Measurements from ENCODE around the gene KRT85.

KRT85 gene

DNA sequence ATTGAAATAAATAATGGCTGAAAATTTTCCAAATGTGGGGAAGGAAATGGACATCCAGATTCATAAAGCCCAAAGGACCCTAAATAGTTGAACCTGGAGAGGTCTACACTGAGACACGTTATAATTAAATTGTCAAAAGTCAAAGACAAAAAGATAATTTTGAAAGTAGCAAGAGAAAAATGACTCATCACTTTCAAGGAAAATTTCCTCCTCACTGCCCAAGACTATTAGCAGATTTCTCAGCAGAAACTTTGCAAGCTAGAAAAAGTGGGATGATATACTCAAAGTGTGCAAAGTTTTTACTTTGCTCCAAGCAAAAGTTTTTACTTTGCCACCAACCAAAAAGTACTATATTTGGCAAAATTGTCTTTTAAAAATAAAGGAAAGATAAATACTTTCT is 30.2 kb downstream of the KRT85 start:
- no peak for DNase-seq (ENCODE audit: extremely low read depth, insufficient read length)

DNA sequence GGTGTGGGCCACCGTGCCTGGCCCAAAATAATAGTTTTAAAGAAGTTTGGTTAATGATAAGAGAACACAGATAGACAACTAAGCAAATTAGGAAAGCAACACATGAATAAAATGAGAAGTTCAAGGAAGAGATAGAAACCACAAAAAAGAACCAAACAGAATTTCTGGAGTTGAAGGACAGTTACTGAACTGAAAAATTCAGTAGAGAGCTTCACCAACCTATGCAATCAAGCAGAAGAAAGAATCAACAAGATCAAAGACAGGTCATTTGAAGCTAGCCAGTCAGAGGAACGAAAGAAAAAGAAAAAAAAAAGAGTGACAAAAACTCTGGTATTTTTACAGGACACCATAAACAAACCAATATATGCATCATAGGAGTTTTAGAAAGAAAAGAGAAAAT is 30.6 kb downstream of the KRT85 start:
- no peaks in the 10 kb centered on the region; the same call in 1 of the 2 replicates for H3K27me3 ChIP-seq (replicated peaks; ENCODE audit: control insufficient read depth, insufficient read depth, low read length)
- no peak for DNase-seq (ENCODE audit: extremely low read depth, insufficient read length)
- no peaks in the 10 kb centered on the region for H3K36me3 ChIP-seq (ENCODE audit: control insufficient read depth, insufficient read depth, low read length)
- TF ChIP-seq, protein P1, sequence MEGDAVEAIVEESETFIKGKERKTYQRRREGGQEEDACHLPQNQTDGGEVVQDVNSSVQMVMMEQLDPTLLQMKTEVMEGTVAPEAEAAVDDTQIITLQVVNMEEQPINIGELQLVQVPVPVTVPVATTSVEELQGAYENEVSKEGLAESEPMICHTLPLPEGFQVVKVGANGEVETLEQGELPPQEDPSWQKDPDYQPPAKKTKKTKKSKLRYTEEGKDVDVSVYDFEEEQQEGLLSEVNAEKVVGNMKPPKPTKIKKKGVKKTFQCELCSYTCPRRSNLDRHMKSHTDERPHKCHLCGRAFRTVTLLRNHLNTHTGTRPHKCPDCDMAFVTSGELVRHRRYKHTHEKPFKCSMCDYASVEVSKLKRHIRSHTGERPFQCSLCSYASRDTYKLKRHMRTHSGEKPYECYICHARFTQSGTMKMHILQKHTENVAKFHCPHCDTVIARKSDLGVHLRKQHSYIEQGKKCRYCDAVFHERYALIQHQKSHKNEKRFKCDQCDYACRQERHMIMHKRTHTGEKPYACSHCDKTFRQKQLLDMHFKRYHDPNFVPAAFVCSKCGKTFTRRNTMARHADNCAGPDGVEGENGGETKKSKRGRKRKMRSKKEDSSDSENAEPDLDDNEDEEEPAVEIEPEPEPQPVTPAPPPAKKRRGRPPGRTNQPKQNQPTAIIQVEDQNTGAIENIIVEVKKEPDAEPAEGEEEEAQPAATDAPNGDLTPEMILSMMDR (IDR thresholded peaks at IDR 0.05; ENCODE audit: insufficient read depth, low read length, poor library complexity, severe bottlenecking) = no peak
- H3K4me3 ChIP-seq (replicated peaks; ENCODE audit: low read depth, low read length) = no peak overlapping the region

More for the DNA sequence above, 30.2 kb downstream of the KRT85 start:
- TF ChIP-seq, protein P1 (IDR thresholded peaks at IDR 0.05; ENCODE audit: insufficient read depth, low read length, poor library complexity, severe bottlenecking) = no peak
- Histone ChIP-seq H3K27me3 (replicated peaks; ENCODE audit: control insufficient read depth, insufficient read depth, low read length) (no peaks in the 10 kb centered on the region; the same call in 1 of the 2 replicates), H3K36me3 (ENCODE audit: control insufficient read depth, insufficient read depth, low read length) (no peaks in the 10 kb centered on the region), H3K4me3 (replicated peaks; ENCODE audit: low read depth, low read length) (no peak overlapping the region)

DNA sequence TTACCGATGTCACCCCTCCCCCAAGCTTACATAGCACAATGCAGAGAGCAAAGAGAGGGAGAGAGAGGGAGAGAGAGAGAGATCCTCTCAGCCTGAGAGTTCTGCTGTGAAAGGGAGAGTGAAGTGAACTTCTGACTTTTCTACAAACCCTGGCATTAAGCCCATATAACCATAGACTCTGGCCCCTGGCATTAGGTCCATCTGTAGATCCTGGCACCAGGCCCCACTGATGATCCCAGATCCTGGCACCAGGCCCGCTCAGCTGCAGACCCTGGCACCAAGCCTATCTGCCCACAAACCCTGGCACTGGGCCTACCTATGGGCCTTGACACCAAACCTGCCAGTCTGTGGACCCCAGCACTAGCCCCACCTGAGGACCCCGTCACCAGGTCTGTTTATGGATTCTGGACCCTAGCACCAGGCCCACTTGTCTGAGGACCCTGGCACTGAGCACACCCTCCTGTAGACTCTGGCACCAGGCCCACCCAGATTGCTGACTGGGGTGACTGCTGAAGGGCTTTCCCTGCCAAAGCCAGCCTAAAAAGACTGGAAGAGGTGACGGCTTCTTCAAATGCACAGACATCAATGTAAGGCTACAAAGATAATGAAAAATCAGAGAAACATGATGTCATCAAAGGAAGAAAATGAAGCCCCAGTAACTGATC is 31.6 kb downstream of the KRT85 start:
- Histone ChIP-seq H3K36me3 (ENCODE audit: control insufficient read depth, insufficient read depth, low read length) (no peaks in the 10 kb centered on the region), H3K4me3 (replicated peaks; ENCODE audit: low read depth, low read length) (no peak overlapping the region), H3K27me3 (replicated peaks; ENCODE audit: control insufficient read depth, insufficient read depth, low read length) (no peaks in the 10 kb centered on the region; the same call in 1 of the 2 replicates)
- TF ChIP-seq, protein P1 (IDR thresholded peaks at IDR 0.05; ENCODE audit: insufficient read depth, low read length, poor library complexity, severe bottlenecking) = no peak
- DNase-seq (ENCODE audit: extremely low read depth, insufficient read length) = no peak

DNA sequence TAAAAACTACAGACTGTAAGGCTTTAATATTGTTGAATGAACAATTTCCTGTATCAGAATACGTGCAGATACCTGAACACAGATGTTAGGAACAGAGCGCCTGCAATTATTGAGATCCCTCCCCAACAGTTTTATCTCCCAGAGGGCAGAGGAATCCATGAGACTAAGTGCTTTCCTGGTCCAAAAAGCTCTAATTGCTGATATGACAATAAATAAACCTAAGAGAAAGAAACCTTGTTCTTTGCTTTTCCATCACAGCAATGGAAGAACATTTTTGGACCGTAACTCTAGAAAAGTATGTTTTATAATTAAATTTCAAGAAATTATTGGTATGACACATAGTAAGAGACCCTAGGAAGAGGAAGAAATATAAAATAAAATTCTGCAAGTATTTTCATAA is 33.1 kb downstream of the KRT85 start:
- no peaks in the 10 kb centered on the region; the same call in 1 of the 2 replicates for H3K27me3 ChIP-seq (replicated peaks; ENCODE audit: control insufficient read depth, insufficient read depth, low read length)
- DNase-seq (ENCODE audit: extremely low read depth, insufficient read length) = no peak
- TF ChIP-seq, protein P1 (IDR thresholded peaks at IDR 0.05; ENCODE audit: insufficient read depth, low read length, poor library complexity, severe bottlenecking) = no peak
- no peaks in the 10 kb centered on the region for H3K36me3 ChIP-seq (ENCODE audit: control insufficient read depth, insufficient read depth, low read length)
- H3K4me3 ChIP-seq (replicated peaks; ENCODE audit: low read depth, low read length) = no peak overlapping the region

DNA sequence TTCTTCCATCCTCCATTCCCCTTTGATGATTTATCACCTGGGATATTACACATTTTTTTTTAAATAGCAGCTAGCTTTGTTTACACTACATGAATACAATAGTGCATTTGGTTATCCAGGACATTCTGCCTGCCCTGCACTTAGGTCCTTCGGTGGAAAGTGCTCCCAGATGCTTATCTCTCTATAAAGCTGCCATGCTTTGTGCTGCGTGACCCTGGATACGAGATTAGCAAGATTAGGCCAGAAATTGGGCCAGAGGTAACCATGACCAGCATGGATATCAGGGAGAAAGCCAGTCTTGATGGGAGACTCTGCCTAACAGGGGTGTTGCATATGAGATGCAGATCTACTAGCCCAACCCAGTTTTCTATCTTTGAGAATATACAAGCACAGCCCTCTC is 34.0 kb downstream of the KRT85 start:
- H3K36me3 ChIP-seq (ENCODE audit: control insufficient read depth, insufficient read depth, low read length) = no peaks in the 10 kb centered on the region
- TF ChIP-seq, protein P1 (IDR thresholded peaks at IDR 0.05; ENCODE audit: insufficient read depth, low read length, poor library complexity, severe bottlenecking) = no peak
- no peak for DNase-seq (ENCODE audit: extremely low read depth, insufficient read length)
- no peak overlapping the region for H3K4me3 ChIP-seq (replicated peaks; ENCODE audit: low read depth, low read length)
- no peaks in the 10 kb centered on the region for H3K27me3 ChIP-seq (replicated peaks; ENCODE audit: control insufficient read depth, insufficient read depth, low read length)
